Karpas-422 (cell line): Measurements from ENCODE around the gene BCAS4. TPM values are rescaled to one million over a fixed set of nuclear protein-coding genes. Genes with fewer than 3 reads are reported as not detected.

Source experiments
- DNase-seq: peaks from one replicate; pipeline ENCODE4 v3.0.0-alpha.2; 2015
- H2AFZ ChIP-seq: fragments of 200-600 bp; sonication (generic); 2 replicates; pipeline ENCODE4 v1.6.1; 2014; ENCODE audit warnings: antibody characterized with exemption, low read length, mixed read lengths
- H3K27ac ChIP-seq: fragments of 200-600 bp; sonication (generic); 2 replicates; pipeline ENCODE4 v1.5.1; 2014; ENCODE audit warnings: mild to moderate bottlenecking, low read length, moderate library complexity
- H3K27me3 ChIP-seq: fragments of 200-600 bp; sonication (generic); 2 replicates; pipeline ENCODE4 v1.6.1; 2014; ENCODE audit warnings: low read length, mixed read lengths
- H3K36me3 ChIP-seq: fragments of 200-600 bp; sonication (generic); 2 replicates; pipeline ENCODE4 v1.6.1; 2014; ENCODE audit warnings: low read length, mixed read lengths; ENCODE audit not compliant: insufficient read depth
- H3K4me1 ChIP-seq: fragments of 200-600 bp; sonication (generic); 2 replicates; pipeline ENCODE4 v1.6.1; 2014; ENCODE audit warnings: mild to moderate bottlenecking, low read length, mixed read lengths
- H3K4me2 ChIP-seq: fragments of 200-600 bp; sonication (generic); 2 replicates; pipeline ENCODE4 v1.6.1; 2014; ENCODE audit warnings: low read length, low read depth, mild to moderate bottlenecking; ENCODE audit not compliant: poor library complexity, severe bottlenecking
- H3K4me3 ChIP-seq: fragments of 200-600 bp; sonication (generic); 2 replicates; pipeline ENCODE4 v1.5.1; 2014; ENCODE audit warnings: mild to moderate bottlenecking, antibody characterized with exemption, low read length, mixed read lengths
- H3K79me2 ChIP-seq: fragments of 200-600 bp; sonication (generic); 2 replicates; pipeline ENCODE4 v1.6.1; 2014; ENCODE audit warnings: mild to moderate bottlenecking, low read length, mixed read lengths
- H3K9ac ChIP-seq: fragments of 200-600 bp; sonication (generic); 2 replicates; pipeline ENCODE4 v1.6.0; 2014; ENCODE audit warnings: low read length
- H3K9me2 ChIP-seq: fragments of 200-600 bp; sonication (generic), shearing (Covaris generic); replicated peaks from 2 replicates; pipeline ENCODE4 v1.6.0; 2014; ENCODE audit warnings: mild to moderate bottlenecking, low read length, moderate library complexity; ENCODE audit not compliant: insufficient read depth
- H3K9me3 ChIP-seq: fragments of 300-700, 200-600 bp; sonication (generic); 2 replicates; pipeline ENCODE4 v1.6.1; 2014; ENCODE audit warnings: low read length, mixed read lengths
- H4K20me1 ChIP-seq: fragments of 200-600 bp; sonication (generic); 2 replicates; pipeline ENCODE4 v1.6.1; 2014; ENCODE audit warnings: mild to moderate bottlenecking, antibody characterized with exemption, low read length, low read depth; ENCODE audit not compliant: insufficient read depth
- total RNA-seq: library from RNA; depleted of rRNA; stranded (reverse); fragments of >200 nt; shearing (Covaris generic); gene quantifications from 2 replicates; pipeline ENCODE4 v1.2.3, GENCODE V29; 2014; ENCODE audit warnings: low replicate concordance; rRNA removed

The BCAS4 gene
- total RNA-seq = 191 and 231 TPM in 2 replicates

- H4K20me1 ChIP-seq = peaks cover 12% of the 10 kb centered on the region; the same call in 1 of the 2 replicates
- H3K9ac ChIP-seq = peak within 1 kb of the TSS; percentile 100
- H3K36me3 ChIP-seq = peaks cover 20% of the 10 kb centered on the region
- H3K27ac ChIP-seq = peak within 1 kb of the TSS; percentile 94
- H3K4me1 ChIP-seq = peaks cover 68% of the 10 kb centered on the region
- H3K9me2 ChIP-seq = no peaks in the 10 kb centered on the region
- peak within 1 kb of the TSS; percentile 82 for H3K4me3 ChIP-seq
- H3K9me3 ChIP-seq = no peaks in the 10 kb centered on the region
- DNase-seq = peak; percentile 94
- H3K27me3 ChIP-seq = no peaks in the 10 kb centered on the region
- peak within 1 kb of the TSS; percentile 93 for H3K4me2 ChIP-seq
- H3K79me2 ChIP-seq = peaks cover 50% of the 10 kb centered on the region
- H2AFZ ChIP-seq = peak within 1 kb of the TSS; percentile 91
Measured at GRCh38 chr20:50794846-50795634, at the start of gene BCAS4. Gene BCAS4, plus strand, starts transcription at chr20:50795061. Its CDS starts 23 bp downstream, at chr20:50795084.

GRCh38 chr20:50745634-50746137 is 49.2 kb upstream of the BCAS4 start:
- H3K9ac ChIP-seq = no peak overlapping the region

GRCh38 chr20:50746138-50746940 is 48.5 kb upstream of the BCAS4 start:
- Histone ChIP-seq H3K79me2 (peaks cover 10% of the 10 kb centered on the region; the same call in 1 of the 2 replicates), H3K36me3 (peaks cover 12% of the 10 kb centered on the region), H3K27ac (no peak overlapping the region), H2AFZ (no peak overlapping the region), H3K9ac (no peak overlapping the region), H3K27me3 (no peaks in the 10 kb centered on the region), H3K4me1 (no peaks in the 10 kb centered on the region), H3K9me3 (no peaks in the 10 kb centered on the region), H3K4me2 (no peak overlapping the region), H3K4me3 (no peak overlapping the region), H4K20me1 (peaks cover 11% of the 10 kb centered on the region; the same call in 1 of the 2 replicates), H3K9me2 (no peaks in the 10 kb centered on the region)
- DNase-seq = no peak

More at GRCh38 chr20:50745634-50746137, 49.2 kb upstream of the BCAS4 start:
- Histone ChIP-seq H3K36me3 (peaks cover 12% of the 10 kb centered on the region), H3K4me3 (no peak overlapping the region), H3K27ac (no peak overlapping the region), H3K9me3 (no peaks in the 10 kb centered on the region), H3K9me2 (no peaks in the 10 kb centered on the region), H3K27me3 (no peaks in the 10 kb centered on the region), H3K4me2 (no peak overlapping the region), H3K79me2 (peaks cover 10% of the 10 kb centered on the region; the same call in 1 of the 2 replicates), H3K4me1 (no peaks in the 10 kb centered on the region), H2AFZ (no peak overlapping the region), H4K20me1 (peaks cover 11% of the 10 kb centered on the region; the same call in 1 of the 2 replicates)
- DNase-seq = no peak

- Histone ChIP-seq H2AFZ (no peak overlapping the region), H3K27me3 (no peaks in the 10 kb centered on the region), H4K20me1 (peaks cover 11% of the 10 kb centered on the region; the same call in 1 of the 2 replicates), H3K36me3 (peaks cover 12% of the 10 kb centered on the region), H3K79me2 (peaks cover 10% of the 10 kb centered on the region; the same call in 1 of the 2 replicates), H3K27ac (no peak overlapping the region), H3K4me1 (no peaks in the 10 kb centered on the region), H3K4me2 (no peak overlapping the region), H3K9me2 (no peaks in the 10 kb centered on the region), H3K4me3 (no peak overlapping the region), H3K9ac (no peak overlapping the region), H3K9me3 (no peaks in the 10 kb centered on the region)
- no peak for DNase-seq
Measured at GRCh38 chr20:50747275-50747674, 47.6 kb upstream of the BCAS4 start.

GRCh38 chr20:50750145-50750671 is 44.7 kb upstream of the BCAS4 start:
- H2AFZ ChIP-seq = no peak overlapping the region
- peaks cover 11% of the 10 kb centered on the region; the same call in 1 of the 2 replicates for H4K20me1 ChIP-seq
- peaks cover 4% of the 10 kb centered on the region; the same call in 1 of the 2 replicates for H3K79me2 ChIP-seq
- no peak overlapping the region for H3K9ac ChIP-seq
- H3K4me3 ChIP-seq = no peak overlapping the region
- peaks cover 12% of the 10 kb centered on the region for H3K36me3 ChIP-seq
- H3K9me3 ChIP-seq = no peaks in the 10 kb centered on the region
- no peak overlapping the region for H3K4me2 ChIP-seq
- no peak for DNase-seq
- no peaks in the 10 kb centered on the region for H3K27me3 ChIP-seq
- no peak overlapping the region for H3K27ac ChIP-seq
- no peaks in the 10 kb centered on the region for H3K9me2 ChIP-seq
- no peaks in the 10 kb centered on the region for H3K4me1 ChIP-seq

GRCh38 chr20:50753152-50753551 is 41.7 kb upstream of the BCAS4 start:
- H3K79me2 ChIP-seq = no peaks in the 10 kb centered on the region
- H3K9ac ChIP-seq = no peak overlapping the region
- no peak overlapping the region for H3K4me3 ChIP-seq
- no peaks in the 10 kb centered on the region for H3K9me3 ChIP-seq
- no peak overlapping the region for H3K4me2 ChIP-seq
- no peak overlapping the region for H2AFZ ChIP-seq
- peaks cover 11% of the 10 kb centered on the region; the same call in 1 of the 2 replicates for H4K20me1 ChIP-seq
- H3K4me1 ChIP-seq = no peaks in the 10 kb centered on the region
- H3K9me2 ChIP-seq = no peaks in the 10 kb centered on the region
- H3K27me3 ChIP-seq = no peaks in the 10 kb centered on the region
- peaks cover 12% of the 10 kb centered on the region for H3K36me3 ChIP-seq
- DNase-seq = no peak
- no peak overlapping the region for H3K27ac ChIP-seq

- no peak for DNase-seq
- H3K9me3 ChIP-seq = no peaks in the 10 kb centered on the region
- H3K4me1 ChIP-seq = no peaks in the 10 kb centered on the region
Measured at GRCh38 chr20:50754420-50754819, 40.4 kb upstream of the BCAS4 start.

More at GRCh38 chr20:50754420-50754819, 40.4 kb upstream of the BCAS4 start:
- Histone ChIP-seq H3K9me2 (no peaks in the 10 kb centered on the region), H3K79me2 (no peaks in the 10 kb centered on the region), H4K20me1 (peaks cover 10% of the 10 kb centered on the region; the same call in 1 of the 2 replicates), H3K27me3 (no peaks in the 10 kb centered on the region), H3K4me3 (no peak overlapping the region), H3K27ac (no peak overlapping the region), H3K4me2 (no peak overlapping the region), H3K36me3 (peaks cover 12% of the 10 kb centered on the region), H3K9ac (no peak overlapping the region), H2AFZ (no peak overlapping the region)
